ENCODE data around the gene PAK6. TPM values are rescaled to one million over a fixed set of nuclear protein-coding genes. Genes with fewer than 3 reads are reported as not detected.

The PAK6 gene
- total and polyA plus RNA-seq, 4 donors: 0.05 to 0.17 (median 0.10) TPM

DNA sequence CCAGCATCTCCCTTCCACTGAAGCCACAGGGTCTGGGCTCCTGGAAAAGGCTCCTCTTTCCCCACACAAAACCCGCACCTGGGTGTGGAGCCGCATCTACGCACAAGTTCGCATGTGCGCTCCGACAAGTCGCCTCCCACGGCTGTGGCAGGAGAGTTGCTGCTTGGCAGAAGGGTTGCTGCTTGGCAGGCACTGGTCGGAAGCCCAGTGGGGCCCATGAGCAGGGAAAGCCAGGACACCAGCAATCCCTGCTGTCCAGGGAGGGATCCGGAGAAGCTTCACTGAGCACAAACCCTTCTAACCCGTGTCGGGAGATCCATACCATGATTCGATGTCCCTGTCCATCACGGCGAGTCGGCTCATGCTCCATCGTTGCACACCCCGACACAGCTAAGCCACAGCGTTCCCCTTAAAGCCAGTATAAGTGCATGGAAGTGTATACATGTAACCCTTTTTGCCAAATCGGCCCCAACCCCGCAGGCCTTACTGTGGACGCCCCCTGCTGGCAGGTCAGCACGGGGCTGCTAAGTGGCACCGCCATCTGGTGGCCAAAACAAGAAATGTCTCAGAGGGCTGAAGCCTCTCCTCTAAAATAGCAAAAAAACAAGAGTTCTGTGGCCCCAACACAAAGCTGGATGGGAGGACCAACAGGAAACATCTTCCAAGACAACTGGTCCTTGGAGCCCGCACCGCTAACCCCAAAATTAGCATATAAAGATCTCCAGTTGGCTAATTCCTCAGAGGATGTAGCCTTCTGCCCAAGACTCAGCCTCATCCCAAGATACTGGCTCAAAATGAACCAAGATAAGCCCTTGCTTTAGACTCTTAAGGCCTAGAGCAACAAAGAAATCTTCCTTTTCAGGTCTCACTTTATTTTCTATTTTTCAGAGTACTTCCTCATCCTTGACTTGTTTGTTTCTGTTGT lies 35.7 kb downstream of the PAK6 start:
- Histone ChIP-seq H3K9ac (ENCODE audit: low read depth in 1 of 2, low read length in 2 of 2) (no peak overlapping the region), H3K9me3 (ENCODE audit: control insufficient read depth in 4 of 4, low read length in 3 of 4) (no peaks in the 10 kb centered on the region), H3K36me3 (ENCODE audit: control insufficient read depth in 4 of 4, insufficient read depth in 3 of 4, low read depth in 1 of 4, low read length in 3 of 4) (no peaks in the 10 kb centered on the region), H3K4me3 (ENCODE audit: low read depth in 1 of 3, low read length in 3 of 3) (no peak overlapping the region), H3K27ac (ENCODE audit: low read depth in 1 of 2, low read length in 2 of 2) (no peak overlapping the region), H3K27me3 (ENCODE audit: control insufficient read depth in 4 of 4, insufficient read depth in 4 of 4, low read length in 3 of 4) (no peaks in the 10 kb centered on the region), H3K4me1 (ENCODE audit: control insufficient read depth in 4 of 4, insufficient read depth in 4 of 4, low read length in 3 of 4) (peaks cover 7 to 19% (median 12%) of the 10 kb centered on the region in 4 donors)
- 55% methylated on average over 26 of the region's 26 CpGs for WGBS
- no peak for TF ChIP-seq HNF4G (IDR thresholded peaks at IDR 0.05)
- no peak for TF ChIP-seq NR2F2 (IDR thresholded peaks at IDR 0.05)
- TF ChIP-seq REST (IDR thresholded peaks at IDR 0.05): no peak
- TF ChIP-seq SP1 (IDR thresholded peaks at IDR 0.05): no peak
- TF ChIP-seq, protein P1, sequence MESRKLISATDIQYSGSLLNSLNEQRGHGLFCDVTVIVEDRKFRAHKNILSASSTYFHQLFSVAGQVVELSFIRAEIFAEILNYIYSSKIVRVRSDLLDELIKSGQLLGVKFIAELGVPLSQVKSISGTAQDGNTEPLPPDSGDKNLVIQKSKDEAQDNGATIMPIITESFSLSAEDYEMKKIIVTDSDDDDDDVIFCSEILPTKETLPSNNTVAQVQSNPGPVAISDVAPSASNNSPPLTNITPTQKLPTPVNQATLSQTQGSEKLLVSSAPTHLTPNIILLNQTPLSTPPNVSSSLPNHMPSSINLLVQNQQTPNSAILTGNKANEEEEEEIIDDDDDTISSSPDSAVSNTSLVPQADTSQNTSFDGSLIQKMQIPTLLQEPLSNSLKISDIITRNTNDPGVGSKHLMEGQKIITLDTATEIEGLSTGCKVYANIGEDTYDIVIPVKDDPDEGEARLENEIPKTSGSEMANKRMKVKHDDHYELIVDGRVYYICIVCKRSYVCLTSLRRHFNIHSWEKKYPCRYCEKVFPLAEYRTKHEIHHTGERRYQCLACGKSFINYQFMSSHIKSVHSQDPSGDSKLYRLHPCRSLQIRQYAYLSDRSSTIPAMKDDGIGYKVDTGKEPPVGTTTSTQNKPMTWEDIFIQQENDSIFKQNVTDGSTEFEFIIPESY (IDR thresholded peaks at IDR 0.05): no peak
- no peak for TF ChIP-seq FOXA2 (IDR thresholded peaks at IDR 0.05)
- TF ChIP-seq YY1 (IDR thresholded peaks at IDR 0.05): no peak
- peak; percentile 99 to 100 for TF ChIP-seq RAD21 (IDR thresholded peaks at IDR 0.05)
- TF ChIP-seq CTCF (IDR thresholded peaks at IDR 0.05; ENCODE audit: low read depth, low read length, missing input control): peak; percentile 100
- no peak for TF ChIP-seq JUND (IDR thresholded peaks at IDR 0.05)
- no peak for TF ChIP-seq TAF1 (conservative IDR thresholded peaks at IDR 0.05)
- peak; percentile 5 to 18 for TF ChIP-seq RXRA (IDR thresholded peaks at IDR 0.05)
- TF ChIP-seq EGR1 (IDR thresholded peaks at IDR 0.05; ENCODE audit: low read depth in 2 of 2): no peak
- peak in 1 of 2 donors; percentile 21 for TF ChIP-seq HNF4A (conservative IDR thresholded peaks at IDR 0.05)
- DNase-seq (ENCODE audit: low spot score): peak; percentile 89

- H3K4me3 ChIP-seq (ENCODE audit: low read depth in 1 of 3, low read length in 3 of 3): no peak overlapping the region
- H3K27me3 ChIP-seq (ENCODE audit: control insufficient read depth in 4 of 4, insufficient read depth in 4 of 4, low read length in 3 of 4): peaks cover 0 to 2% (median 0%) of the 10 kb centered on the region in 4 donors
- no peak for DNase-seq (ENCODE audit: low spot score)
- H3K9me3 ChIP-seq (ENCODE audit: control insufficient read depth in 4 of 4, low read length in 3 of 4): no peaks in the 10 kb centered on the region
- no peaks in the 10 kb centered on the region for H3K36me3 ChIP-seq (ENCODE audit: control insufficient read depth in 4 of 4, insufficient read depth in 3 of 4, low read depth in 1 of 4, low read length in 3 of 4)
- H3K4me1 ChIP-seq (ENCODE audit: control insufficient read depth in 4 of 4, insufficient read depth in 4 of 4, low read length in 3 of 4): peaks cover 7 to 19% (median 13%) of the 10 kb centered on the region in 4 donors
- TF ChIP-seq RXRA (IDR thresholded peaks at IDR 0.05) (no peak), ATF3 (IDR thresholded peaks at IDR 0.05) (no peak), FOXA1 (IDR thresholded peaks at IDR 0.05) (no peak), NR2F2 (IDR thresholded peaks at IDR 0.05) (no peak)
- TF ChIP-seq, protein P1 (IDR thresholded peaks at IDR 0.05): no peak
- TF ChIP-seq, protein P2, sequence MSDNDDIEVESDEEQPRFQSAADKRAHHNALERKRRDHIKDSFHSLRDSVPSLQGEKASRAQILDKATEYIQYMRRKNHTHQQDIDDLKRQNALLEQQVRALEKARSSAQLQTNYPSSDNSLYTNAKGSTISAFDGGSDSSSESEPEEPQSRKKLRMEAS (IDR thresholded peaks at IDR 0.05): no peak
- no peak overlapping the region for H3K27ac ChIP-seq (ENCODE audit: low read depth in 1 of 2, low read length in 2 of 2)
- H3K9ac ChIP-seq (ENCODE audit: low read depth in 1 of 2, low read length in 2 of 2): no peak overlapping the region
- WGBS: 66% methylated on average over 5 of the region's 5 CpGs
These were observed 36.7 kb downstream of the PAK6 start for GRCh38 chr15:40275523-40275922.

Measured in liver (tissue), 9 donors.